Measurements from ENCODE around the gene CDC42EP5.
"Not testable (repeated sequence)": the region's sequence is repeated elsewhere in the genome, so short reads cannot be mapped to it uniquely, and the experiment has no call there.

CDC42EP5 gene

DNA sequence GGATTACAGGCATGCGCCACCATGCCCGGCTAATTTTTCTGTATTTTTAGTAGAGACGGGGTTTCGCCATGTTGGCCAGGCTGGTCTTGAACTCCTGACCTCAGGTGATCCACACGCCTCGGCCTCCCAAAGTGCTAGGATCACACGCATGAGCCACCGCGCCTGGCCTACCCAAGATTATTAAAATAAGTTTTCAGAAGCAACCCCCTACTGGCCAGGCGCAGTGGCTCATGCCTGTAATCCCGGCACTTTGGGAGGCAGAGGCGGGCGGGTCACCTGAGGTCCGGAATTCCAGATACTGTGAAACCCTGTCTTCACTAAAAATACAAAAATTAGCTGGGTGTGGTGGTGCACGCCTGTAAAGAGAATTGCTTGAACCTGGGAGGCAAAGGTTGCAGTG is 26.7 kb downstream of the CDC42EP5 start:
- DNase-seq = not testable (repeated sequence)

GRCh38 chr19:54444737-54445136 is 28.4 kb downstream of the CDC42EP5 start:
- DNase-seq = no peak

DNA sequence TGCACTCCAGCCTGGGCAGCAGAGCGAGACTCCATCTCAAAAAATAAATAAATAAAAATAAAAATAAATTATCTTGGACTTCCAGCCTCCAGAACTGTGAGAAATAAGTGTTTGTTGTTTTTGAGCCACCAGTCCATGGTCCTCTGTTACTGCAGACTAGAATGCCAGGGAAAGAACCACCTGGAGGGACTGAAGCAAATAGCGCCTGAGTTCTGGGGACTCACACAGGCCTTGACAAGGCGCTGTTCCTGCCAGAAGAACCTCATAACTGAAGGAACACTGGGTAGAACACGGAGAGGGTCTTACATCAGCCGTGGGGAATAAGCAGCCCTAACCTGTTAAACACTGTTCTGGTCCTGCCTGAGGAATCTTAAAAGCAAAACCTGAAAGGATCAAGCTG is 32.5 kb downstream of the CDC42EP5 start:
- DNase-seq = no peak

DNA sequence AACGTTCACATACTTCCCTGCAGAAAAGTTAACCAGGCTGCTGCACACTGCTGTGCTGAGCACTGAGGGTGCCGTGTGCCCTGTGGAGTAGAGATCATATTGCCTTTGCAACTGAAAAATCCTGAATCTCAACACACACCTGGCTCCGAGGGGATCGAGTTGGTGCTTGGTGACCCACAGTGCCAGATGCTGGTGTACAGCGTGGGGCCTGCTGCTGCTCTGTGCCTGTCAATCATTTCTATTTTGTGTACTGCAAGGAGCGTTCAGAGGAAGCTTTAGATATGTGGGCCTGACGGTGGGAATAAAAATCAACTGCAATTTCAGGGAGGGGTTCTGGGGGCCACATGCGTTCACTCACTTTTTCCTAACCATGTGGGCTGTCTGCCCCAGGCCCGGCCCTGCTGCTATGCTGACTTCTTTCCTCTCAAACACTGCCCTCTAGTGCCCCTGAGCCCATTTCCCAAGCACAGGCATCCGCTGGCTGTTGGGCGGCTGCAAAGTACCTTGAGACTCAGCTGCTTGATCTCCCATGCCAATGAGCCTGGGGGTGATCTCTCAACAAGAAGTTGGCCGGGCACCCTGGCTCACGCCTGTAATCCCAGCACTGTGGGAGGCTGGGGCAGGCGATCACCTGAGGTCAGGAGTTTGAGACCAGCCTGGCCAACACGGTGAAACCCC is 33.8 kb downstream of the CDC42EP5 start:
- peak; percentile 21 for DNase-seq

GRCh38 chr19:54436628-54437252 is 36.4 kb downstream of the CDC42EP5 start:
- DNase-seq = no peak

DNA sequence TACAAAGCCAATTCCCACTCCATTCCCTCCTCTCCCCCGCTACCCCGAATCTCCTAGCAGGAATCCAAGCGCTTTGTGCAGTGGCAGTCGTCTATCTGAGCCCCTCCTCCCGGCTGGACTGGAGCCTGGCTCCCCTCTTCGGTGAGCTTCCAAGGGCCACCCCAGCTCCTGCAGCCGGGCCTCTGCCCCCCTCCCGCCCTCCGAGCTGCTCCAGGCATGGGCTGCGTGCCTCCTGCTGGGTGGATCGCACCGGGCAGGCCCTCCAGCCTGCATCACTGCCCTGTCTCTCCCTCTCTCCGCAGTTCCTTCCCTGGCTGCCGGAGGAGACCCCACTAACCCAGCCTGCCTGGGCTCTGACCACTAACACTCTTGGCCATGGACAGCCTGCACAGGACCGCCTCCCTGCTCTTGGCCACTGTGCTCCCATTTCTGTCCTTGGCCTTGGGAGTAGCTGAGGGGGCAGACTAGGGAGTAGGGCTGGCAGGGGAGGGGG is 37.0 kb downstream of the CDC42EP5 start:
- DNase-seq = no peak

- DNase-seq = no peak
These were observed 37.5 kb downstream of the CDC42EP5 start for GRCh38 chr19:54435551-54436016.

DNA sequence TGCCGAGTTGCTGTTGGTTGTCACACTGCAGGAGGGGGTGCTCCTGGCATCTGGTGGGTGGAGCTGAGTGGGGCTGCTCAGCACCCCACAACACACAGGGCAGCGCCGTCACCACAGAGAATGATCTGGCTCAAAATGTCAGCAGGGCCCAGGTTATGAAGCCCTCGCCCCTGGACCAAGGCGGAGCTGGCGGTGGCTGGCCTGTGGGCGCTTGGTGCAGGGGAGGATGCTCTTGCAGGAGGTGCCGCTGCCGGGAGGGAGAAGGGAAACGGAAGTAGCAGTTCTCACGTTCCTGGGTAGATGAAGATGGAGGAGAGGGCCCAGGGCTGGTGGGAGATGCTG is 38.3 kb downstream of the CDC42EP5 start:
- DNase-seq = no peak

GRCh38 chr19:54434112-54434872 is 38.8 kb downstream of the CDC42EP5 start:
- no peak for DNase-seq

DNA sequence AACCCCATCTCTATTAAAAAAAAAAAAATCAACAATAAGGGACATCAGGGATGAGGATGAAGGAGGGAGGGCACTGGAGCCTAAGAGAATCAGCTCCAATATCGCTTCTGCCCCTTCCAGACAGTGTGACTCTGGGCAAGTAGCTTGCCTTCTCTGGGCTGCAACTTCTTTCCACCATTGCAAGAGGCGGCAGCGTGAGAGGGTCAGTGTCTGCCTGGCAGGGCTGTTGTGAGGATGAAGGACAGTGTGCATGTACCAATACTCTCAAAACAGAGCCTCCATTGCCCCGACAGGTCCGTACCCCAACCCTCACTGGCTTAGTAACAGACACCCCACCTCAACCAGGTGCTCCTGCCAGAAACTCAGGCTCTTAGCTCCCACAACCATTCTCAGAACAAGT is 39.4 kb downstream of the CDC42EP5 start:
- DNase-seq = no peak

DNA sequence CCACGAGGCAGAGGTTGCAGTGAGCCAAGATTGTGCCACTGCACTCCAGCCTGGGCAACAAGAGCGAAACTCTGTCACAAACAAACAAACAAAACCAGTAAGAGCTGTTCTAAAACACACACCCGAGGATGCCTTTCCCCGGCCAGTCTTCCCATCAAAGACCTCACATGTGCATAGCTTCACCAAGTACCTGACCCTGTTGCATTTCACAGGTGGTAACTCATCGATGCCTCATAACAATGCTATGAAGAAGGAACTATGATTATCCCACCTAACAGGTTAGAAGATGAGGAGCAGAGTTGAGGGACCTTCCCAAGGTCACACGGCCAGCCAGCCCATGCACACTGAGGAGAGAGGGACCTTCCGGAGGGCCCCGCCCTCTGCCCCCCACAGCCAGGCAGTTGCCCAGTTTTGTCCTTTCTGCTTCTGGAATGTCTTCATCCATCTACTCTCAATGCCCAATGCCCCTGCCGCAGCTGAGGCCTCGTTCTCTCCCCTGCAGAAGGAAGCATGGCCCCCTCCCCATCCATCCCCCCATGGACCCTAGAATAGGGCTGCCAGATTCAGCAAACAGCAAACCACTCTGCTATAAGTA is 40.9 kb downstream of the CDC42EP5 start:
- no peak for DNase-seq

GRCh38 chr19:54431255-54431838 is 41.7 kb downstream of the CDC42EP5 start:
- DNase-seq = no peak

- DNase-seq = peak; percentile 35 to 38
These were observed 42.5 kb downstream of the CDC42EP5 start for GRCh38 chr19:54430306-54431254.

GRCh38 chr19:54429545-54430227 is 43.4 kb downstream of the CDC42EP5 start:
- DNase-seq = no peak

GRCh38 chr19:54429176-54429495 is 44.0 kb downstream of the CDC42EP5 start:
- DNase-seq = no peak

- no peak for DNase-seq
These were observed 44.5 kb downstream of the CDC42EP5 start for GRCh38 chr19:54428323-54429175.

DNA sequence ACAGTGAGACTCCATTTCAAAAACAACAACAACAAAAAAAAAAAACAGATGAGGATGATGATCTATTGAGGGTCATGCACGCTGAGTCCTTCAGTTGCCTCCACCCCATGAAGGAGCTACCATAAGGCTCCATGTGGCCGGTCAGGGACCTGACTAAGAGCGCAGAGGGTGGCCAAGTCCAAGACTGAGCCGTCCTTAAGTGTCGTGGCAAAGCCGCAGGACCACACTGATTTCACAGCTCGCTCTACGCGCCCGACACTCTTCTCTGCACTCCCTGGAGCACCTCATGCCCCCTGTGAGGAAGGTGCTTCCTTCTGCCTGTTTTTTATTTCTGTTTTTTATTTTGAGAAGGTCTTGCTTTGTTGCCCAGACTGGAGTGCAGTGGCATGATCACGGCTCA is 45.5 kb downstream of the CDC42EP5 start:
- no peak for DNase-seq

DNA sequence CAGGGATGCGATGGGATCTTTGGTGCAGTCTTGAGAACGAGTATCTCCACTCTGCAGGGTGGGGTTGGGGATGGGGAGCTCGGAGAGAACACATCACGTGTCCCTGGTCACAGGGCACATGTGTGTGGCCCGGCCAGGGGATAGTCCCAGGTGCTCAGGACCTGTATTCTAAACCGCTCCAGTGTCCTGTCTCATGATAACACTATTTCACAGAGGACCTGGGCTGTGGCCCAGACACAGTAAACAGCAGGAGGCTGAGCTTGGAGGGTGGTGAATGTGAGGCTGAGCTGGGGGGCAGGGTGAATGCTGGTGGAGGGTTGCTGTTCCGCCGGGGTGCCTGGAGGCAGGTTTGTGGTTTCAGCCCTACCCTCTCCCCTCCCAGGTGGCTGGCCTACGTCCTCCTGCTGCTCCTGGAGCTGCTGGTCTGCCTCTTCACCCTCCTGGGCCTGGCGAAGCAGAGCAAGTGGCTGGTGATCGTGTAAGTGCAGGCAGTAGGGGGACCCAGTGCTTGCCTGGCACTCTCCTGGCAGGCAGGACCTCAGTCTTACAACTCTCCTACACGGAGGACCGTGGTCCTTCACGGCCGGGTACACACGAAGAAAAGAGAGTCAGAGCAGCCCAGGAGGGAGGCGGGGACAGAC is 46.7 kb downstream of the CDC42EP5 start:
- DNase-seq = no peak

DNA sequence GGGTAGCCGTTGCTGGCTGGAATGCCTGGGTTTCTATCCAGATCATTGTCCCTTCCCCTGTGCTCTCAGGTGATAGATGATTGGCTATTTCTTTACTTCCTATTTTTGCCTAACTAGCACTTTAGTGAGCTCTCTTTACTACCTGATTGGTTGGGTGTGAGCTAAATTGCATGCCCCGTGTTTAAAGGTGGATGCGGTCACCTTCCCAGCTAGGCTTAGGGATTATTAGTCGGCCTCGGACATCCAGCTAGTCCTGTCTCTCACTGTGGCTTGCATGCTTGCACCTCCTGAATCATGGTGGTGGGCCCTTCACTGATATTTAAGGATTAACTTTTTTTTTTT is 47.7 kb downstream of the CDC42EP5 start:
- no peak for DNase-seq

All from activated CD4-positive, alpha-beta T cell treated with anti-CD3 and anti-CD28 coated beads, Interleukin-2, amount 50 U/mL, for 4 hours (primary cell).